Nephron (organoid): Measurements from ENCODE around the gene RASD2.

ENCODE experiments used
- H3K27ac Mint-ChIP-seq, 3 experiments: 2 replicates each; pipeline ENCODE4 v1.8.0; 2020; ENCODE audit warnings: mixed read lengths in 3 of 3, mild to moderate bottlenecking in 2 of 3, moderate library complexity in 1 of 3
- H3K27me3 Mint-ChIP-seq: 2 replicates; pipeline ENCODE4 v1.8.0; 2021; ENCODE audit warnings: low read depth, mild to moderate bottlenecking, moderate library complexity, mixed read lengths
- H3K36me3 Mint-ChIP-seq: 2 replicates; pipeline ENCODE4 v1.8.0; 2020; ENCODE audit warnings: low read depth, mixed read lengths
- H3K4me1 Mint-ChIP-seq: 2 replicates; pipeline ENCODE4 v1.8.0; 2020; ENCODE audit warnings: mixed read lengths
- H3K4me3 Mint-ChIP-seq, 3 experiments: 2 replicates each; pipeline ENCODE4 v1.8.0; 2020; ENCODE audit warnings: mild to moderate bottlenecking in 3 of 3, mixed read lengths in 3 of 3, moderate library complexity in 2 of 3
- H3K9me3 Mint-ChIP-seq: 2 replicates; pipeline ENCODE4 v1.8.0; 2020; ENCODE audit warnings: mixed read lengths
- TF ChIP-seq, protein P1 (sequence below), 3 experiments: fragments of 200-600 bp; sonication (generic); IDR thresholded peaks; one replicate each; pipeline ENCODE4 v1.5.0; 2021; ENCODE audit warnings: antibody characterized with exemption in 3 of 3; ENCODE audit not compliant: unreplicated experiment in 3 of 3

Gene RASD2

DNA sequence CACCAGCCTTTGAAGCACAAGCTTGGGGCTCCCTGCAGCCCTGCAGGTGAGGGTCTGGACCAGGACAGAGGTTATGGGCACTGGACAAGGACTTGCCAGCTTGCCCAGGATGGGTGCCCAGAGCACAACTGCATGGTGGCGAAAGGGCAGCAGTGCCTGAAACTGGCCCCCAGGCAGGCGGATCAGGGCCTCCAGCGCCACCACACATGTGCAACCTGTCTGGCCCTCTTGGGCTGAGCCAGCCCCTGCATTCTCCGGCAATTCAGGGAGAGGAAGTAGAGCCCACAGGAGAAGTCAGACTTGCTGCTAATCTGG, 57.7 kb downstream of the RASD2 start:
- no peaks in the 10 kb centered on the region for H3K4me1 Mint-ChIP-seq
- H3K4me3 Mint-ChIP-seq: no peak overlapping the region
- no peaks in the 10 kb centered on the region for H3K36me3 Mint-ChIP-seq
- TF ChIP-seq, protein P1, sequence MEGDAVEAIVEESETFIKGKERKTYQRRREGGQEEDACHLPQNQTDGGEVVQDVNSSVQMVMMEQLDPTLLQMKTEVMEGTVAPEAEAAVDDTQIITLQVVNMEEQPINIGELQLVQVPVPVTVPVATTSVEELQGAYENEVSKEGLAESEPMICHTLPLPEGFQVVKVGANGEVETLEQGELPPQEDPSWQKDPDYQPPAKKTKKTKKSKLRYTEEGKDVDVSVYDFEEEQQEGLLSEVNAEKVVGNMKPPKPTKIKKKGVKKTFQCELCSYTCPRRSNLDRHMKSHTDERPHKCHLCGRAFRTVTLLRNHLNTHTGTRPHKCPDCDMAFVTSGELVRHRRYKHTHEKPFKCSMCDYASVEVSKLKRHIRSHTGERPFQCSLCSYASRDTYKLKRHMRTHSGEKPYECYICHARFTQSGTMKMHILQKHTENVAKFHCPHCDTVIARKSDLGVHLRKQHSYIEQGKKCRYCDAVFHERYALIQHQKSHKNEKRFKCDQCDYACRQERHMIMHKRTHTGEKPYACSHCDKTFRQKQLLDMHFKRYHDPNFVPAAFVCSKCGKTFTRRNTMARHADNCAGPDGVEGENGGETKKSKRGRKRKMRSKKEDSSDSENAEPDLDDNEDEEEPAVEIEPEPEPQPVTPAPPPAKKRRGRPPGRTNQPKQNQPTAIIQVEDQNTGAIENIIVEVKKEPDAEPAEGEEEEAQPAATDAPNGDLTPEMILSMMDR (IDR thresholded peaks at IDR 0.05; ENCODE audit: unreplicated experiment in 3 of 3): no peak
- peaks cover 3% of the 10 kb centered on the region for H3K27me3 Mint-ChIP-seq
- no peaks in the 10 kb centered on the region for H3K9me3 Mint-ChIP-seq
- no peak overlapping the region for H3K27ac Mint-ChIP-seq

DNA sequence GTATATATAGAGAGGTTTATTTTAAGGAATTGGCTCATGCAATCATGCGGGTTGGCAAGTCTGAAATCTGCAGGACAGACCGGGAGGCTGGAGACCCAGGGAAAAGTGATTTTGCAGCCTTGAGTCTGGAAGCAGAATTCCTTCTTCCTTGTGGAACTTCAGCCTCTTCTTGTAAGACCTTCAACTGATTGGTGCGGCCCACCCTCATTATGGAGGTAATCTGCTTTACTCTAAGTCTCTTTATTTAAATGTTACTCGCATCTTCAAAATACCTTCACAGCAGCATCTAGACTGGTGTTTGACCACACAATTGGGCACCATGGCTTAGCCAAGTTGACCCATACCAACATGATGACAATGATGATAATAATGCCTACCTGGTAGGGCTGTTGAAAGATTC, 58.7 kb downstream of the RASD2 start:
- TF ChIP-seq, protein P1 (IDR thresholded peaks at IDR 0.05; ENCODE audit: unreplicated experiment in 3 of 3): no peak
- H3K27me3 Mint-ChIP-seq: peaks cover 3% of the 10 kb centered on the region
- H3K27ac Mint-ChIP-seq: no peak overlapping the region
- H3K9me3 Mint-ChIP-seq: no peaks in the 10 kb centered on the region
- H3K36me3 Mint-ChIP-seq: no peaks in the 10 kb centered on the region
- H3K4me1 Mint-ChIP-seq: no peaks in the 10 kb centered on the region
- H3K4me3 Mint-ChIP-seq: no peak overlapping the region

DNA sequence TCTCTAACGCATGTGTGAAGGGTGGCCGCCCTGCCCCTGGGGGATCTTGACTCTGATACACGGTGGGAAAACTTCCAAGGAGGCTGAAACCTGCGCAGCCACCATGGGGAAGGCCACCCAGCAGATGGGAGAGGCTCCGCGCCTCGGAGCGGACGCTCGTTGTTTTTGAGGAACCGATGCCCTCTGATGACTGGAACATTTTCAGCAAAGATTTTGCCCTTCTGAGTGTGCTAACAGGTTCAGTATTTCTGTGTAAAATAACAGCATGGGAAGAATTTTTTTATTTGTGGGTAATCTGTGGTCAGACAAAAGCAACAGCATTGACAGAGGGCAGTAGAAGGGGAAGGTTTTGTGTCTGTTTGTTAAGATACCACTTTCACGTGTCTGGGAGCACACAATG, 59.8 kb downstream of the RASD2 start:
- no peaks in the 10 kb centered on the region for H3K9me3 Mint-ChIP-seq
- H3K4me1 Mint-ChIP-seq: peaks cover 3% of the 10 kb centered on the region
- H3K27ac Mint-ChIP-seq: no peak overlapping the region
- H3K27me3 Mint-ChIP-seq: peaks cover 2% of the 10 kb centered on the region
- TF ChIP-seq, protein P1 (IDR thresholded peaks at IDR 0.05; ENCODE audit: unreplicated experiment in 3 of 3): no peak
- no peak overlapping the region for H3K4me3 Mint-ChIP-seq
- no peaks in the 10 kb centered on the region for H3K36me3 Mint-ChIP-seq

DNA sequence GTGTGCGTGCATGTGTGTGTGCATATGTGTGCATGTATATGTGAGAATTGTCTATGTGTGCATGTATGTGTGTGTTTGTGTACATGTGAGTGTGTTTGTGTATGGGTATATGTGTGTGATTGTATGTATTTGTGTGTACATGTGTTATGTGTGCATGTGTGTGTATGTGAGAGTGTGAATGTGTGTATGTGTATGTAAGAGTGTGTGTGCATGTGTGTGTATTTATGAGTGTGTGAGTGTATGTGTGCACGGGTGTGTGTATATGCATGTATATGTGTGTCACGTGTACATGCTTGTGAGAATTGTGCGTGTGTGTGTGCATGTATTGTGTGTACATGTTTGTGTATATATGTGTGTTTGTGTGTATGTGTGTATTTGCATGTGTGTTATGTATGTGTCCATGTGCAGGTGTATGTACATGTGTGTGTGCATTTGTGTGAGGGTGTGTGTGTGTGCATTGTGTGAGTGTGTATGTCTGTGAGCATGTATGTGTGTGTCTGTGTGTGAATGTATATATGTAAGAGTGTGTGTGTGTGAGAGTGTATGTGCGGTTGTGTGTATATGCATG, 60.5 kb downstream of the RASD2 start:
- H3K36me3 Mint-ChIP-seq: no peaks in the 10 kb centered on the region
- peaks cover 7% of the 10 kb centered on the region for H3K4me1 Mint-ChIP-seq
- H3K4me3 Mint-ChIP-seq: no peak overlapping the region
- TF ChIP-seq, protein P1 (IDR thresholded peaks at IDR 0.05; ENCODE audit: unreplicated experiment in 3 of 3): no peak
- H3K27me3 Mint-ChIP-seq: no peaks in the 10 kb centered on the region
- no peaks in the 10 kb centered on the region for H3K9me3 Mint-ChIP-seq
- H3K27ac Mint-ChIP-seq: no peak overlapping the region

DNA sequence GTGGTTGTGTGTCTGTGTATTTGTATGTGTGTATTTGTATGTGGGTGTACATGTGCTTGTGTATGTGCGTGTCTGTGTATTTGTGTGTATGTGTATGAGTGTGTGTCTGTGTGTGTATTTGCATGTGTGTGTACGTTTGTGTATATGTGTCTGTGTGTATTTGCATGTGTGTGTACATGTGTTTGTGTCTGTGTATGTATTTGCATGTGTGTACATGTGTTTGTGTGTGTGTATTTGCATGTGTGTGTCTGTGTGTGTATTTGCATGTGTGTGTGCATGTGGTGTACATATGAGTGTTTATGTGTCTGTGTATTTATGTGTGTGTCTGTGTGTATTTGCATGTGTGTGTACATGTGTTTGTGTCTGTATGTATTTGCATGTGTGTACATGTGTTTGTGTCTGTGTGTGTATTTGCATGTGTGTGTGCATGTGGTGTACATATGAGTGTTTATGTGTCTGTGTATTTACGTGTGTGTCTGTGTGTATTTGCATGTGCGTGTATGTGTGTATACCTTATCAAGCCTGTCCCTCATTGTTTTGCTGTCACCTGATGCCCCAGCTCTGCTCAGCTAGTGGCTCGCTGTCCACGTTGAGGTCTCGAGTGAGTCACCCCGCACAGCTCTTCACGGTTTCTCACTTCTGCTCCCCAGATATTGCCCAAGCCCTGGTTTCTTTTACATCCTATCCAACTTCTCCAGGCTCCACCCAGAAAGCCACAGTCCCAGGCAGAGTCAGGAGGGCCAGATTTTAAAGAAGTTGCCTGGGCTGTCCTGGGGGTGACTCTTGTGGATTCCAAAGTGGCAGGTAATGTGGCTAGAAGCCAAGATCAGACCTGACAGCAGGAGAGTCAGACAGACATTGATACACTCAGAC, 61.3 kb downstream of the RASD2 start:
- peaks cover 10% of the 10 kb centered on the region for H3K4me1 Mint-ChIP-seq
- no peaks in the 10 kb centered on the region for H3K27me3 Mint-ChIP-seq
- no peaks in the 10 kb centered on the region for H3K36me3 Mint-ChIP-seq
- no peaks in the 10 kb centered on the region for H3K9me3 Mint-ChIP-seq
- TF ChIP-seq, protein P1 (IDR thresholded peaks at IDR 0.05; ENCODE audit: unreplicated experiment in 3 of 3): no peak
- H3K27ac Mint-ChIP-seq: no peak overlapping the region
- H3K4me3 Mint-ChIP-seq: no peak overlapping the region
